GM19351 (cell line): Measurements from ENCODE around the gene ERV3-1.
A peak's percentile ranks its signal among the peaks of the same experiment; 100 is the strongest.
"Not testable (repeated sequence)": the region's sequence is repeated elsewhere in the genome, so short reads cannot be mapped to it uniquely, and the experiment has no call there.

Experiments
- ATAC-seq: cut with Tn5 transposase; IDR thresholded peaks from one replicate; pipeline ENCODE4 v1.9.1; 2021; ENCODE audit warnings: mild to moderate bottlenecking, moderate library complexity; ENCODE audit not compliant: unreplicated experiment

Gene ERV3-1

DNA sequence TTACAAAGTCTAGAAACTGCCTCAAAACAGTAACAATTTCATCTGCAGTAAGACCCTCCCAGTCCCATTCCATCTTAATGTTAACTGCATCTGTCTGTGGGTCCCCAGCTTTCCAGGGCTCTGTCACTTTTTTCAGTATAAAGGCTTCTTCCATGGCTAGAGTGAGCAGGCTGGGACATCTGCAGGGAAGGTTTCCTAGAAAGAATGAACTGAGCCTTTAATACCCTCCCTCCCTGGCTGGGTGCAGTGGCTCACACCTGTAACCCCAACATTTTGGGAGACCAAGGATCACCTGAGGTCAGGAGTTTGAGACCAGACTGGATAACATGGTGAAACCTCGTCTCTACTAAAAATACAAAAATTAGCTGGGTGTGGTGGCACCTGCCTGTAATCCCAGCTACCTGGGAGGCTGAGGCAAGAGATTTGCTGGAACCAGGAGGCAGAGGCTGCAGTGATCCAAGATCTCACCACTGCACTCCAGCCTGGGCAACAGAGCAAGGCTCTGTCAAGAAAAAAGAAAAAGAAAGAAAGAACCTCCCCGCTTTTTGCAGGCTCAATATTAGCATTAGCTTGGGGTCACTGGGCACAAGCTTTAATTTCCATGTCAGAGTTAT, 3.4 kb downstream of the ERV3-1 start:
- ATAC-seq = no peak

DNA sequence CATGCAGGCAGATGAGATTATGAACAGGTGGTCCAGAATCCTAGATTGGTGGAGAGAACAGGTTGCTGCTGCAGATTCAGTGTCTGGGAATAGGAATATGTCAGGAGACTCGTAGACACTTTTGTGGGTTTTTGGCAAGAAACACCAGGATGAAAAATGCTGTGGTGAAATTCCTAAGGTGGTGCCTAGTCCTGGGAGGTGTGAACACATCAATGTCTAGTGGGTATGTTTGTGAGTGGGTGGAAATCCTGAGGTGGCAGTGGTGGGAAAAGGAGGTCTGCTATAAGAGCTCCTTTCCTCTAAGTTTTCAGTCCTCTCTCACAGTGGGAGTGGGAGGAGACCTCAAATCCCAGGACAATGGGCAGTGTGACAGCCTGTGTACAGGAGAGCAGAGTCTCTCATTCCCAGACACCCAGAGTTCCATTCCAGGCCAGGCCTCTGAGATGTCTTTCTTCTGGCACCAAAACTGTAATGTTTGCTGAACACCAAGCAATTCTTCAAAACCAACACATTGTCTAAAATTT, 5.1 kb downstream of the ERV3-1 start:
- no peak for ATAC-seq

DNA sequence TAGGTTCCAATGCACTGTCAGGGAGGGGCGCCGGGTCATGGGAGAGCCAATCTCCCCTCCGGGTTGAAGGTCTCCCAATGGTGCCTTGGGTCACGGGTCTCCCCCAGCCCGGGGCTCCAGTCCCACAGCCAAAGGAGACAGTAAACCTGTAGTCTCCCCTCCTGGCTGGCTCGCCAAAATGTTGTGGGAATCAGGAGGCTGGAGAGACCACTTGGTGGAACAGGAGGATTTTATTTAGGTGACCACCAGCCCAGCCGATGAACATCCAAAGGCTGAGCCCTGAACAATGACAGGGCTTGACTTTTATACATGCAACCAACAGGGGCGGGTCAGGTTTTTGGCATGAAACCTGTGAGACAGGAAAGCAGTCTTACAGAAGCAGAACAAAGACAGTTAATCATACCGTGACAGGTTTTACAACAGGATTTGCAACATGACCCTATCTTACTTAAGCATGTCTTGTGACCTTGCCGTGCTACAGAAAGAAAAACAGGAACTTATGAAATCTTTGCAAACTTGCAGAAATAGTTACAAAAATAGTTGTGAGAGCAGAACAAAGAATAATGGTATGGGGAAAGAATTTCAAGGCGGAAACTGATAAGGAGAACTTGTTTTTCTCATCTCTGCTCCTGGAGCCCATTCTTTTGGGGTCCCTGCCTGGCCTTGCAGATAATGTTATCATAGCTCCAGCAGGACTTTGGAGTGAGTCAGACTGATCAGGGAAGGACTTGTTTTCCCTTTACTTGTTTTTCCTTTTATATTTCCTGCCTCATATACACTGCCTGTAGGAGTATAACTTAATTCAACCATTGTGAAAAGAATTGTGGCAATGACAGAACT, 7.1 kb downstream of the ERV3-1 start:
- ATAC-seq = peak; percentile 79

DNA sequence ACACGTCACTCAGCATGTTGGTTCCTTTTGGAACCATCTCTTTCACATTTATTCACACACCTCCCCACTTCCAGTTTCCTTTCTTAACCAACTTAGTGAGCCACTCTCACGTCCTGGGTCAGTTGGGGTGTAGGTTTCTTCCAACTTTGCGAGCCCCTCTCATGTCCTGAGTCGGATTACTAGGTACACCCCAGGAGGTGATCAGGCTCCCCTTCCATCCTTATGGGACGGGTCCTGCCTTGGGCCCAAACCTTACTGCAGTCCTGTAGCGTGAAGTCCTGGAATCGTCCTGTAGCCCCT, 7.7 kb downstream of the ERV3-1 start:
- no peak for ATAC-seq

DNA sequence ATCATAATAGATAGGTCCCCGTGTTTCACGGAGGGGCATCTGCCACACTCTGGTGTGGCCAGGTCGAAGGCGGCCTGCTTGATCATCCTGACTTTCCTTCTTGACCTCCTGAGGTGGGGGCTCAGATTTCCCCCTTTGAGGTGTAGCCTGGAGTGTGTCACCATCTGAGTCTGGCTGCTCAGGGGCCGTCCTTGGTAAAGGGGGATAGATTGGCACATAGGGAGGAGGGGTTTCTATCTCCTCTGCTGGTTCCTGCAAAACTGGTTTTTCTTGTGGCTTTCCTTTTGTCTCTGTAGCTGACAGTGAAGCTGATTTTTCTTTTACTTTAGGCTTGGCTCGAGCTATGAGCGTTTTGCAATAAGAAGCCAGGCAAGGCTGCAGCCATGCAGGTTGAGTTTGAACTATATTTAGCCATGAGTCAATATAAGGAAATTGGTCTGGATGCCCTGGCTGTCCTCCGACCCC, 8.5 kb downstream of the ERV3-1 start:
- no peak for ATAC-seq

DNA sequence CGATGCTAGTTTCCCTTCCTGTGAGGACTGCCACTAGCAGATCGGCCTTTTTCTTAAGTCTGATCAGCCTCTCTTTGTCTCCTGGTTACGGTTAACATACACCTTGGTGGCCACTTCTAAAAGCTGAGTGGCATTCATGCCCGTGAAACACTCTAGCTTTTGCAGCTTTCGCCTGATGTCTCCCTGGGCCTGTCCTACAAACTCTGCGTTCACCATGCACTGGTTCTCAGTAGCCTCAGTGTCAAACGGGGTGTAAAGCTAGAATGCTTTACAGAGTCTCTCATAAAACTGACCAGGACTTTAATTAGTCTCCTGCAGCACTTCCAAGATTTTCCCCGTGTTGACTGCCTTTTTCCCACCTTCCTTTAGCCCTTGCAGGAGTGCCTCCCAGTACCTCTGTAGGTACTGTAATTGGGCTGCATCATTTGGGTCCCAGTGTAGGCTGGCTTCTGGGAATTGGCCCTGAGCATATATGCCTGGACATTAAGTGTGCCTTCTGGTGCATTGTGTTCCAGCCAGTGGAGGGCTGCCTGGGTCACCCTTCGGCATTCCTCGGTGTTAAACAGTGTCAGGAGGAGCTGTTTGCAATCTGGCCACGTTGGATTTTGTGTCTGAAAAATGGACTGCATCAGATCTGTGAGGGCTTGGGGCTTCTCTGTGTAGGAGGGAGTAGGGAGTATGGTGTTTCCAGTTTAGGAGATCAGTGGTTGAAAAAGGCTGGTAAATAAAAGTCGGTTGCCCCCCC, 9.2 kb downstream of the ERV3-1 start:
- no peak for ATAC-seq

DNA sequence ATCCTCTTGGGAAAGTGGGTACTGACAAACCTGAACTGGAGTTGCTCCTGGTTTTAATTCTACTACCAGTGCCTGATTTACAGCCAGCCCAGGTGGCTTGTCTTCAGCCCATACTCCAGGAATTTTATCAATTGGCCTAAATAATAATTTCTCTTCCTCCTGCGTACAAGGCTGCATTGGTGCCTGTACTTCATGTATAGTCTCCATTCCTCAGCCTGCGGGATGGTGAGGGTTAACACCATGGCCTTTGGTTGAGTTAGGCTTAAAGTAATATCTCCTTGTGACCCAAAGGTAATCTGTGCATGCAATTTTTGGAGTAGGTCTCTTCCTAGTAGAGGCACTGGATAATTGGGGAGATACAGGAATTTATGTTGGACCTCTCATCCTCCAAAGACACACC, 10.2 kb downstream of the ERV3-1 start:
- ATAC-seq = no peak

DNA sequence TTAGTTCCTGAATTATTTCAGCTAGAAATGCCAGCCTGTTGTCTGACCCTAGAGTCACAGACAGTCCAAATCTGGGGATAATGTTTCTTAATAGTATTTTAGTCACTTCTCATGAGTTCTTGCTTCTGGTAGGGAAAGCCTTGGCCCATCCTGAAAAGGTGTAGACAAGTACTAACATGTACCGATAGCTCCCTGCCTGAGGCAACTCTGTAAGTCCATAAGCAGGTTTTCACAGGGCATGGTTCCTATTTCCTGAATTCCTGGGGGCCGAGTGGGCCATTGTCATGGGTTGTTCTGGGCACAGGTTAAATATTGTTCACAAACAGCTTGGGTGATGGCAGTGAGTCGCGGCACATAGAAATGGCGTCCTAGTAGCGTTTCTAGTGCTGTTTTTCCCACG, 12.6 kb downstream of the ERV3-1 start:
- no peak for ATAC-seq

DNA sequence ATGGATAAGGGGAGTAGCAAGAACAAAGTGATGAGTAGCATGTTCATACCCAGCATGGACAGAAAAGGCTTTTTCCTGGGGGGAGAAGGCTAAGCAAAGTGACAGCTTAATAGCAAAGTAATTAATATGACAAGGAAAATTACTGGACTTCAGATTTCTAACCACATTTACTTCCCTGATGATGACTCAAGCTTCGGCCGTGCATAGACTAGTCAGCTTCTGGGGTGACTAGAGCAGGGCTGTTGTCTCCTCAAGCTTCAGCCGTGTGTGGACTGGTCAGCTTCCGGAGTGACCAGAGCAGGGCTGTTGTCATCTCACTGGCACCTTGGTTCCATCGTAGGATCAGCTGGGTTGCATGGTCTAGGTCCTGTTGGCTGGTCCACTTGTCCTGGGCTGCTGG, 13.5 kb downstream of the ERV3-1 start:
- ATAC-seq = no peak

DNA sequence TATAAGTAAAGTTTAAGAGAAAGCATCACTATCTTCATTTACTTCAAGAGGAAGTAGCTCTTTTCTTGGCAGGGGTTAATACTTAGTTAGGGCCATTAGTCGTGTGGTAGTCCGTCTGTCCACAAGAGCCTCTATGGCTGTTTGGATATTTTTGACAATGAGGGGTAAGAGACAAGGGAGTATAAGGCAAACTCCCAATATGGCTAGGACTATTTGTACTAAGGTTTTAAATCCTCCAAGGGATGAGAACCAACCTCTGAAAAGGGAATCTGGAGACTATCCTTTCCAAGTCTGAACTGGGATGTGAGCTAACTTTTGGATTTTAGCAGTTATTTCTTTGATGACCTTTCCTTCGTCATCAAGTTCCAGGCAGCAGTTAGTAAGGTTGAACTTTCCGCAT, 15.6 kb downstream of the ERV3-1 start, which contains the start of gene ZNF117:
Gene ZNF117, minus strand, starts transcription at position 101 of the 400 bp plus-strand sequence.
- ATAC-seq = no peak

DNA sequence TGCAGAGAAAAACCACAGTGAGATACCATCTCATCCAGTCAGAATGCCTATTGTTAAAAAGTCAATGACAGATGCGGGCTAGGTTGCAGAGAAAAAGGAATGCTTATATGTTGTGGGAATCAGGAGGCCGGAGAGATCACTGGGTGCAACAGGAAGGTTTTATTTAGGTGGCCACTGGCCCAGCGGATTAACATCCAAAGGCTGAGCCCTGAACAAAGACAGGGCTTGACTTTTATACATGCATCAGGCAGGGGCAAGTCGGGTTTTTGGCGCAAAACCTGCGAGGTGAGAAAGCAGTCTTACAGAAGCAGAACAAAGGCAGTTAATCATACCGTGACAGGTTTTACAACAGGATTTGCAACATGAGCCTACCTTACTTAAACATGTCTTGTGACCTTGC, 16.3 kb downstream of the ERV3-1 start:
- no peak for ATAC-seq

DNA sequence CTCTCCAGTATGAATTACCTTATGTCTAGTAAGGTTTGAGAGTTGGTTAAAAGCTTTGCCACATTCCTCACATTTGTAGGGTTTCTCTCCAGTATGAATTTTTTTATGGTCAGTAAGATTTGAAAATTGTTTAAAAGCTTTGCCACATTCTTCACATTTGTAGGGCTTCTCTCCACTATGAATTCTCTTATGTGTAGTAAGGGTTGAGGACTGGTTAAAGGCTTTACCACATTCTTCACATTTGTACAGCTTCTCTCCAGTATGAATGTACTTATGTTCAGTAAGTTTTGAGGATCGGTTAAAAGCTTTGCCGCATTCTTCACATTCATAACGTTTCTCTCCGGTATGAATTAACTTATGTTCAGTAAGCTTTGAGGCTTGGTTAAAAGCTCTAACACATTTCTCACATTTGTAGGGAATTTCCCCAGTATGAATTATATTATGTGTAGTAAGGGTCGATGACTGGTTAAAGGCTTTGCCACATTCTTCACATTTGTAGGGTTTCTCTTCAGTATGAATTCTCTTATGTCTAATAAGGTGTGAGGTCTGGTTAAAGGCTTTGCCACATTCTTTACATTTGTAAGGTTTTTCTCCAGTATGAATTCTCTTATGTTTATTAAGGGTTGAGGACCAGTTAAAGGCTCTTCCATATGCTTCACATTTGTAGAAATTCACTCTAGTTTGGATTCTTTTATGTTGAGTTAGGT, 27.8 kb downstream of the ERV3-1 start:
- no peak for ATAC-seq

DNA sequence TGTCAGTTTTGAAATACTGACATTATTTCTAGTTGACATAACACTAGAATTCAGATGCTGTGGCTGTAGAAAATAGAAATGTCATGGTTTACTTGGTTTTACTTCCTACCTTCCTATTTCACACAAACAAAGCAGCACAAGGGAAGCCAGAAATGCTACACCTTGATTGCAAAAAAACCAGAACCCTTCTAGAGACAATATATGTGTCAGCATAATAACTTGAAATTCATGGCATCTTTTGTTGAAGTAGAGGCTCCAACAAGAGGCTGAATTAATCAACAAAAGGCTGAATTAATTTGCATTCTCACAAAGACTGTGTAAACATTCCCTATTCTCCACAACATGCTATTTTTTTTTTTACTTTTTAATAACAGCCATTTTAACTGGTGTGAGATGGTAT, 40.9 kb downstream of the ERV3-1 start:
- ATAC-seq = no peak

DNA sequence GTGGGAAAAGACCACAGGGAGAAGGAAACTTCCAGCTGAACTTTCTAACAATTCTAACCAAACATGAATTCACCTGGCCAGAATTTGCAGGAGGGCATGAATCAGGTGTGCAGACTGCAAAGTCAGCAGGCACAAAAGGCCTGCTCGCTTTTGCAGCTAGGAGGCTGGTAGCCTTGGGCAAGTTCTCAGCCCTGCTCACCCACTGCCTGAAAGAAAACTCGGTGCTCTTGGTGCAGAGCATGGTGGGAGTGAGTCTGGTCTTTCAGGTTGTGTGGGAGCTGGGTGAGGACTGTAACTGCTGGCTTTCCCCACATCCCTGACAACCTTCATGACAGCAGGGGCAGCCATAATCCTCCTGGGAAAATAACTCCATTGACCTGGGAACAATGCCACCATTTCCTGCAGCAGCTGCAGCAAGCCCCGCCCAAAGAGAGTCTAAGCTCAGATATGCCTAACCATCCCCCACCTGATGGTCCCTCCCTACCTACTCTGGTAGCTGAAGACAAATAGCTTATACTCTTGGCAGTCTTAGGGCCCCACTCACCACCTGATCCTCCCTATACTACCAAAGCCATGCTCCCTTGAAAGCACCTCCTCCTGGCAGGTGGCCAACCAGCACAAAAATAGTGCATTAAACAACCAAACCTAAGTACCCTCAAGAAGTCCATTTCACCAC, 47.3 kb downstream of the ERV3-1 start:
- ATAC-seq = no peak

DNA sequence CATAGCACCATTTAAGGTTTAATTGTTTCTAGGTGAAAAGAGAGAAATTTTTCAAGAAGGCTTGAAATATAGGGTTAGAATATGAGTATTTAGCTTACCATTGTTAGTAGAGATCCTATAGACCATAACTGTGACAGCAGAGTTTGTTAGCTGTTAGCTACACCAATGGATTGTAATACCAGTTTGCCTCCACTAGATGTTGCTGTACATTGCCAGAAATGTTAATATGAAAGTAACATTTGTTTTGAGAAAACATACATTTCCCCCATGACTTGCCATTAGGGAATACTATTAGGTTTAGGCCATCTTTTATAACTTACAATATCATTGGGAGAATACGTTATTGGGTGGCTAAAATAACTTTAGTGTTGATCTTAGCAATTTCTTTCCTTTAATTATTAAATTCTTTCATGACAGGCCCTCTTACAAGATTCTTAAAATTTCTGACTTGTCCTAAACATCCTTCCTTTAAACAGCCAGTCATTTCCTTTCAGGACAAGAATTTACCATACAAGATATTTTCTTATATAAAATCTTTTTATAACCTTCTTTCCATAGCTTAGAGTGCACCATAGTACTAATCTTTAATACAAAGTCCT, 55.1 kb downstream of the ERV3-1 start:
- ATAC-seq = peak; percentile 75

DNA sequence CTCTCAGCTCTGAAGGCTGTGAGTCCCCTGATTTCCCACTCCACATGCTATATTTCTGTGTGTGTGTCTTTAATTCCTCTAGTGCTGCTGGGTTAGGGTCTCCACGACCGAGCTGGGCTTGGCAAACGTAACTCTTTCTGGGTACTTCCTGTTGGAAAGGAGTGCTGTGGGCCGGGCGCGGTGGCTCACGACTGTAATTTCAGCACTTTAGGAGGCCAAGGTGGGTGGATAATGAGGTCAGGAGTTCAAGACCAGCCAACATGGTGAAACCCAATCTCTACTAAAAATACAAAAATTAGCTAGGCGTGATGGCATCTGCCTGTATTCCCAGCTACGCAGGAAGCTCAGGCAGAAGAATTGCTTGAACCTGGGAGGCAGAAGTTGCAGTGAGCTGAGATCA, 55.8 kb downstream of the ERV3-1 start:
- not testable (repeated sequence) for ATAC-seq

DNA sequence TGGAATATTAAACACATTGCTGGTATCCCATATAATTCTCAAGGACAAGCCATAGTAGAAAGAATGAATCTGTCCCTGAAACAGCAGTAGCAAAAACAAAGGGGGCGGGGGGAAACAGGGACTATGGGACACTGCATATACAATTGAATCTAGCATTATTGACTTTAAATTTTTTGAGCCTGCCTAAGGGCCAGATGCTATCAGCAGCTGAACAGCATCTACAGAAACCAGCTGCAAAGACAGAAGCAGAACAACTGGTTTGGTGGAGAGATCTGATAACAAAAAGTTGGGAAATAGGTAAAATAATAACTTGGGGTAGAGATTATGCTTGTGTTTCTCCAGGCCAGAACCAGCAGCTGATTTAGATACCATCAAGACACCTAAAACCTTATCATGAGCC, 57.7 kb downstream of the ERV3-1 start:
- not testable (repeated sequence) for ATAC-seq

DNA sequence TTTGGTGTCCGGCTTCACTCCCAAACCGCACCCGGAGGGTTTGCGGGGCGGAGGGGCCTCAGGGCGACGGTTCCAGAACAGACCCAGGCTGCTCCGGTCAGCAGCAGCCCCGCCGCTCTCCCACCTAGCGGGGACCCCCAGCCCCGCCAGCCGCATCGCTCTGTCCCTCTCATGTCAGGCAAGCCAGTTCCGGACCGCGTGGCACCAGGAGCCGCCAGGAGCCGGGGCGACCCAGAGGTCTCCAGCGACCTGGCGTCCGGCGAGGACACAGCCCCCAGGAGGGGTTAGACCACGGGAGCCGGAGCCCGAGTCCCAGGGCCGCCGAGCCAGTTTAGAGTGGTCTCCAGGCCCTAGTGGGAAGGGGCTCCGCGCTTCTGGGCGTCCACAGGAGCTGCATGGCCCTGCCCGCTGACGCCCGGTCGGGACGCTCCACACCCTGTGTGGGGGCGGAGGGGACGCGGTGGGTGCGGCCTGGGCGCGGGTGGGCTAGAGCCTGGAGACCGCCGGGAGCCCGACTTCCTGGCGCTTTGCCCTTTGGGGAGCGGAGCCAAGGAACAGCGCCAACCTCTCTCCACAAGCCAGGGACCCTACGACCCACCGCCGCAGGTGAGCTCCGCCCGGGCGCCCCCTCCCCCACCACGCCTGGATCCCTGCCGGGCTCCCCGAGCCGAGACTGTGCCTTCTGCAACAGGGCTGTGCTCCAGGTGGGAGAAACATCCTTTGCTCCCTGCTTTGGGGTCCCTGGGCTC, 59.1 kb downstream of the ERV3-1 start:
- no peak for ATAC-seq

DNA sequence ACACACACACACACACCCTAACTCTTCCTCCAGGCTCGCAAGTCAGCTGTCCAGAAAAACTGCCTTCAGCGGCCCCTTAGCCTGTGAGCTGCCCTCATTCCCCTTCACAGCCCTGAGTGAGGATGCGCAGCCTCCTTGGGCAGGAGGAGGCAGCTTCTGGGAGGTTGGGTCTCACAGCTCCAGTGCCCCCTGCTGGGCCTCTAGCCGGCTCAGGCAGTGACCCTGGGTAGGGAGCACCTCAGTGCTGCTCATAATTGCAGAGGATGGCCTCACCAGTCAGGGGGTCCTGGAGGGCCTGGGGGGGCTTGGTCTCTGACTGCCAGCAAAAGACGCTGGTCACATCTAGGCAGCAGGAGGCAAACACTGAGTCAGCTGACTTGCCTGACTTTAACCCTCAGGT, 59.7 kb downstream of the ERV3-1 start:
- ATAC-seq = no peak
